Activated CD8-positive, alpha-beta memory T cell treated with anti-CD3 and anti-CD28 coated beads for 4 hours (primary cell): Measurements from ENCODE around the gene SPG7.
"Not testable (repeated sequence)": the region's sequence is repeated elsewhere in the genome, so short reads cannot be mapped to it uniquely, and the experiment has no call there.

ENCODE experiments used
- DNase-seq, 2 donors: peaks; one replicate each; pipeline ENCODE4 v3.0.0-alpha.2; 2020; ENCODE audit warnings: low read depth in 2 of 2

The SPG7 gene

GRCh38 chr16:89507834-89508590 lies at the start of gene SPG7:
SPG7 (plus strand) TSS chr16:89508403; CDS start chr16:89508418, 15 bp downstream.
- DNase-seq, result peak; percentile 75 to 76

- DNase-seq, result no peak
Measured at GRCh38 chr16:89458551-89458950, 49.7 kb upstream of the SPG7 start.

- DNase-seq, result no peak
Measured at GRCh38 chr16:89458967-89459366, 49.2 kb upstream of the SPG7 start.

- no peak for DNase-seq
Measured at GRCh38 chr16:89460556-89460955, 47.6 kb upstream of the SPG7 start.

- not testable (repeated sequence) for DNase-seq
Measured at GRCh38 chr16:89461890-89462289, 46.3 kb upstream of the SPG7 start.

GRCh38 chr16:89462639-89463038 lies 45.6 kb upstream of the SPG7 start:
- not testable (repeated sequence) for DNase-seq

- DNase-seq, result not testable (repeated sequence)
Measured at GRCh38 chr16:89463312-89463711, 44.9 kb upstream of the SPG7 start.

- no peak for DNase-seq
Measured at GRCh38 chr16:89466920-89467319, 41.3 kb upstream of the SPG7 start.

GRCh38 chr16:89467382-89467781 lies 40.8 kb upstream of the SPG7 start:
- no peak for DNase-seq

GRCh38 chr16:89472711-89473075 lies 35.5 kb upstream of the SPG7 start:
- DNase-seq, result no peak

GRCh38 chr16:89473136-89473712 lies 35.0 kb upstream of the SPG7 start:
- no peak for DNase-seq

- no peak for DNase-seq
Measured at GRCh38 chr16:89473791-89474414, 34.3 kb upstream of the SPG7 start.

- no peak for DNase-seq
Measured at GRCh38 chr16:89475144-89475543, 33.1 kb upstream of the SPG7 start.

- no peak for DNase-seq
Measured at GRCh38 chr16:89476379-89476778, 31.8 kb upstream of the SPG7 start.

GRCh38 chr16:89476811-89477261 lies 31.4 kb upstream of the SPG7 start:
- no peak for DNase-seq

GRCh38 chr16:89478576-89479221 lies 29.5 kb upstream of the SPG7 start:
- DNase-seq, result no peak

GRCh38 chr16:89481356-89481955 lies 26.7 kb upstream of the SPG7 start:
- DNase-seq, result no peak

- no peak for DNase-seq
Measured at GRCh38 chr16:89482150-89482816, 25.9 kb upstream of the SPG7 start.

- DNase-seq, result no peak
Measured at GRCh38 chr16:89482817-89483205, 25.4 kb upstream of the SPG7 start.

- no peak for DNase-seq
Measured at GRCh38 chr16:89484041-89484501, 24.1 kb upstream of the SPG7 start.

- no peak for DNase-seq
Measured at GRCh38 chr16:89484923-89485679, 23.1 kb upstream of the SPG7 start.
